ENCODE results near the gene SLC25A2. TPM values are rescaled to one million over a fixed set of nuclear protein-coding genes. Genes with fewer than 3 reads are reported as not detected.

SLC25A2 gene
- total and polyA plus RNA-seq, 2 donors (not counting 1 experiment from before 2014, with no cell fraction given) = 0.66 TPM; not detected in 1

GRCh38 chr5:141322261-141322660, 18.4 kb upstream of the SLC25A2 start:
- Histone ChIP-seq H4K20me1 (ENCODE audit: control insufficient read depth, extremely low read depth, insufficient read depth, low read length) (no peaks in the 10 kb centered on the region), H3K27ac (ENCODE audit: insufficient read depth, low read length) (no peak overlapping the region), H2AFZ (ENCODE audit: low read length) (no peak overlapping the region), H3K4me2 (ENCODE audit: extremely low read depth, insufficient read depth, low read length) (no peak overlapping the region), H3K4me3 (replicated peaks in 1 of 4; ENCODE audit: control extremely low read depth in 1 of 4, insufficient read depth in 1 of 4, low read depth in 3 of 4, low read length in 4 of 4) (no peak overlapping the region), H3K9ac (ENCODE audit: insufficient read depth, low read length) (no peak overlapping the region), H3K36me3 (ENCODE audit: control insufficient read depth, insufficient read depth, low read length) (peaks cover 5% of the 10 kb centered on the region), H3K4me1 (ENCODE audit: control insufficient read depth, extremely low read depth, insufficient read depth, low read length) (no peaks in the 10 kb centered on the region), H3K9me3 (ENCODE audit: control insufficient read depth, insufficient read depth, low read depth, low read length) (peaks cover 12% of the 10 kb centered on the region), H3K27me3 (ENCODE audit: control insufficient read depth, insufficient read depth, low read length) (no peaks in the 10 kb centered on the region), H3K79me2 (ENCODE audit: control insufficient read depth, insufficient read depth, low read length) (peaks cover 23% of the 10 kb centered on the region)
- TF ChIP-seq EZH2 (IDR thresholded peaks at IDR 0.05; ENCODE audit: low read length, missing control alignments) = no peak
- TF ChIP-seq, protein P1, sequence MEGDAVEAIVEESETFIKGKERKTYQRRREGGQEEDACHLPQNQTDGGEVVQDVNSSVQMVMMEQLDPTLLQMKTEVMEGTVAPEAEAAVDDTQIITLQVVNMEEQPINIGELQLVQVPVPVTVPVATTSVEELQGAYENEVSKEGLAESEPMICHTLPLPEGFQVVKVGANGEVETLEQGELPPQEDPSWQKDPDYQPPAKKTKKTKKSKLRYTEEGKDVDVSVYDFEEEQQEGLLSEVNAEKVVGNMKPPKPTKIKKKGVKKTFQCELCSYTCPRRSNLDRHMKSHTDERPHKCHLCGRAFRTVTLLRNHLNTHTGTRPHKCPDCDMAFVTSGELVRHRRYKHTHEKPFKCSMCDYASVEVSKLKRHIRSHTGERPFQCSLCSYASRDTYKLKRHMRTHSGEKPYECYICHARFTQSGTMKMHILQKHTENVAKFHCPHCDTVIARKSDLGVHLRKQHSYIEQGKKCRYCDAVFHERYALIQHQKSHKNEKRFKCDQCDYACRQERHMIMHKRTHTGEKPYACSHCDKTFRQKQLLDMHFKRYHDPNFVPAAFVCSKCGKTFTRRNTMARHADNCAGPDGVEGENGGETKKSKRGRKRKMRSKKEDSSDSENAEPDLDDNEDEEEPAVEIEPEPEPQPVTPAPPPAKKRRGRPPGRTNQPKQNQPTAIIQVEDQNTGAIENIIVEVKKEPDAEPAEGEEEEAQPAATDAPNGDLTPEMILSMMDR (conservative IDR thresholded peaks at IDR 0.05 in 1 of 2, IDR thresholded peaks at IDR 0.05 in 1 of 2; ENCODE audit: low read depth in 1 of 2, low read length in 2 of 2) = no peak
- DNase-seq (ENCODE audit: low read depth in 2 of 2) = no peak

- Histone ChIP-seq H3K36me3 (ENCODE audit: control insufficient read depth, insufficient read depth, low read length) (peaks cover 5% of the 10 kb centered on the region), H3K79me2 (ENCODE audit: control insufficient read depth, insufficient read depth, low read length) (peaks cover 25% of the 10 kb centered on the region), H3K27ac (ENCODE audit: insufficient read depth, low read length) (peak within 1 kb of the TSS; percentile 100), H2AFZ (ENCODE audit: low read length) (peak within 1 kb of the TSS; percentile 99), H4K20me1 (ENCODE audit: control insufficient read depth, extremely low read depth, insufficient read depth, low read length) (no peaks in the 10 kb centered on the region), H3K27me3 (ENCODE audit: control insufficient read depth, insufficient read depth, low read length) (no peaks in the 10 kb centered on the region), H3K4me2 (ENCODE audit: extremely low read depth, insufficient read depth, low read length) (peak within 1 kb of the TSS; percentile 73), H3K4me3 (replicated peaks in 1 of 4; ENCODE audit: control extremely low read depth in 1 of 4, insufficient read depth in 1 of 4, low read depth in 3 of 4, low read length in 4 of 4) (peak within 1 kb of the TSS; percentile 89 to 99 (median 93)), H3K9me3 (ENCODE audit: control insufficient read depth, insufficient read depth, low read depth, low read length) (peaks cover 12% of the 10 kb centered on the region), H3K9ac (ENCODE audit: insufficient read depth, low read length) (peak within 1 kb of the TSS; percentile 93), H3K4me1 (ENCODE audit: control insufficient read depth, extremely low read depth, insufficient read depth, low read length) (no peaks in the 10 kb centered on the region)
- peak; percentile 88 to 95 for DNase-seq (ENCODE audit: low read depth in 2 of 2)
- TF ChIP-seq EZH2 (IDR thresholded peaks at IDR 0.05; ENCODE audit: low read length, missing control alignments) = no peak
- TF ChIP-seq, protein P1 (conservative IDR thresholded peaks at IDR 0.05 in 1 of 2, IDR thresholded peaks at IDR 0.05 in 1 of 2; ENCODE audit: low read depth in 1 of 2, low read length in 2 of 2) = peak; percentile 79 to 95
These were observed 16.6 kb upstream of the SLC25A2 start, which contains the start of gene TAF7 for GRCh38 chr5:141320225-141321169. TAF7 (minus strand) TSS chr5:141320784; CDS start chr5:141320044, 740 bp downstream.

DNA sequence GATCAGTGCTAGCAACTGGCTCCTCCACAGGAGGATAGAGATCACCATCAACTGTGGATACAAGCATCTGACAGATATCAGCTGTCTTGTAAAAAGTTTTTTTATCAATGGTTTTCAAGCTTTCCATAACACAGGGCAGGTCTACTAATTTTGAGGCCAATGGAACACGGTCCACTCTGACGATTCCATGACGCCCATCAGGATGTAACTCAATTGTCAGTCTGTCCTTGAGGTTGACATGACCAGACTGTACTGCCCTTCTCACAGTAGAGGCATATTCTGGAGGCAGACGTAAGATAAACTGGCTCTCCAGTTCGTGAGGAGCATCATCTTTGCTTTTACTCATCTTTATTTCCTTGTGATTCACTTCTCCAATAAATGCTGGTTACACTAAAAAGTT, 15.8 kb upstream of the SLC25A2 start:
- H3K9ac ChIP-seq (ENCODE audit: insufficient read depth, low read length) = no peak overlapping the region
- TF ChIP-seq, protein P1 (conservative IDR thresholded peaks at IDR 0.05 in 1 of 2, IDR thresholded peaks at IDR 0.05 in 1 of 2; ENCODE audit: low read depth in 1 of 2, low read length in 2 of 2) = no peak
- no peak for TF ChIP-seq EZH2 (IDR thresholded peaks at IDR 0.05; ENCODE audit: low read length, missing control alignments)
- peaks cover 25% of the 10 kb centered on the region for H3K79me2 ChIP-seq (ENCODE audit: control insufficient read depth, insufficient read depth, low read length)
- peaks cover 5% of the 10 kb centered on the region for H3K36me3 ChIP-seq (ENCODE audit: control insufficient read depth, insufficient read depth, low read length)
- DNase-seq (ENCODE audit: low read depth in 2 of 2) = no peak
- H3K27ac ChIP-seq (ENCODE audit: insufficient read depth, low read length) = no peak overlapping the region
- peak overlapping the region; percentile 89 to 99 (median 93) for H3K4me3 ChIP-seq (replicated peaks in 1 of 4; ENCODE audit: control extremely low read depth in 1 of 4, insufficient read depth in 1 of 4, low read depth in 3 of 4, low read length in 4 of 4)
- H3K4me1 ChIP-seq (ENCODE audit: control insufficient read depth, extremely low read depth, insufficient read depth, low read length) = no peaks in the 10 kb centered on the region
- H3K27me3 ChIP-seq (ENCODE audit: control insufficient read depth, insufficient read depth, low read length) = no peaks in the 10 kb centered on the region
- peak overlapping the region; percentile 63 for H3K4me2 ChIP-seq (ENCODE audit: extremely low read depth, insufficient read depth, low read length)
- peaks cover 12% of the 10 kb centered on the region for H3K9me3 ChIP-seq (ENCODE audit: control insufficient read depth, insufficient read depth, low read depth, low read length)
- no peaks in the 10 kb centered on the region for H4K20me1 ChIP-seq (ENCODE audit: control insufficient read depth, extremely low read depth, insufficient read depth, low read length)
- H2AFZ ChIP-seq (ENCODE audit: low read length) = no peak overlapping the region
